SU-DHL-6 (cell line): ENCODE measurements around the gene SPOCK3.
A peak's percentile ranks its signal among the peaks of the same experiment; 100 is the strongest.
"Not testable (repeated sequence)": the region's sequence is repeated elsewhere in the genome, so short reads cannot be mapped to it uniquely, and the experiment has no call there.

Experiments used
- H2AFZ ChIP-seq: fragments of 200-600 bp; sonication (generic); 2 replicates; pipeline ENCODE4 v1.6.1; 2014; ENCODE audit warnings: low read depth, mild to moderate bottlenecking, moderate library complexity, mixed read lengths, antibody characterized with exemption, low read length; ENCODE audit not compliant: severe bottlenecking
- H3F3A ChIP-seq: fragments of 200-600 bp; shearing (Covaris generic); 2 replicates; pipeline ENCODE4 v1.6.0; 2016; ENCODE audit warnings: antibody characterized with exemption, mild to moderate bottlenecking; ENCODE audit not compliant: insufficient read depth
- H3K27ac ChIP-seq: fragments of 200-600 bp; sonication (generic); 2 replicates; pipeline ENCODE4 v1.5.1; 2016; ENCODE audit warnings: low read depth, mild to moderate bottlenecking, low read length, moderate library complexity, mixed read lengths
- H3K27me3 ChIP-seq: fragments of 200-600 bp; sonication (generic), shearing (Covaris generic); 2 replicates; pipeline ENCODE4 v1.6.0; 2014; ENCODE audit warnings: mild to moderate bottlenecking, low read length
- H3K36me3 ChIP-seq: fragments of 200-600 bp; sonication (generic); 2 replicates; pipeline ENCODE4 v1.6.1; 2014; ENCODE audit warnings: mild to moderate bottlenecking, low read length, mixed read lengths
- H3K4me2 ChIP-seq: fragments of 300-600, 200-600 bp; shearing (Covaris generic), sonication (generic); 2 replicates; pipeline ENCODE4 v1.6.0; 2014; ENCODE audit warnings: low read length, low read depth, mild to moderate bottlenecking; ENCODE audit not compliant: poor library complexity, severe bottlenecking
- H3K4me3 ChIP-seq: fragments of 200-600 bp; sonication (generic); 2 replicates; pipeline ENCODE4 v1.5.1; 2014; ENCODE audit warnings: antibody characterized with exemption, low read length, mild to moderate bottlenecking, mixed read lengths; ENCODE audit not compliant: insufficient read depth, poor library complexity, severe bottlenecking
- H3K79me2 ChIP-seq: fragments of 200-600 bp; sonication (generic); 2 replicates; pipeline ENCODE4 v1.6.1; 2014; ENCODE audit warnings: mild to moderate bottlenecking, low read length, moderate library complexity; ENCODE audit not compliant: insufficient read depth
- H3K9ac ChIP-seq: fragments of 200-600 bp; sonication (generic); 2 replicates; pipeline ENCODE4 v1.7.0; 2014; ENCODE audit warnings: mild to moderate bottlenecking, low read length
- H3K9me2 ChIP-seq: fragments of 200-600 bp; sonication (generic); replicated peaks from 2 replicates; pipeline ENCODE4 v1.6.1; 2014; ENCODE audit warnings: low read length; ENCODE audit not compliant: insufficient read depth
- H3K9me3 ChIP-seq: fragments of 200-600 bp; sonication (generic); 2 replicates; pipeline ENCODE4 v1.6.1; 2014; ENCODE audit warnings: low read length, mixed read lengths; ENCODE audit not compliant: insufficient read depth
- H4K20me1 ChIP-seq: fragments of 200-600 bp; sonication (generic); 2 replicates; pipeline ENCODE4 v1.6.1; 2014; ENCODE audit warnings: low read depth, mild to moderate bottlenecking, antibody characterized with exemption, low read length, moderate library complexity, mixed read lengths
- EZH2phosphoT487 ChIP-seq: fragments of 200-600 bp; sonication (generic), shearing (Covaris generic); conservative IDR thresholded peaks from 2 replicates; pipeline ENCODE4 v1.6.1; 2018; ENCODE audit warnings: mild to moderate bottlenecking, antibody characterized with exemption, low read length, moderate library complexity, mixed read lengths
- TF ChIP-seq, protein P1 (sequence below): fragments of 200-600 bp; sonication (generic); IDR thresholded peaks from one replicate; pipeline ENCODE4 v1.5.1; 2017; ENCODE audit warnings: antibody characterized with exemption, mild to moderate bottlenecking, low read length, moderate library complexity; ENCODE audit not compliant: insufficient read depth, poor library complexity, severe bottlenecking

SPOCK3 gene

DNA sequence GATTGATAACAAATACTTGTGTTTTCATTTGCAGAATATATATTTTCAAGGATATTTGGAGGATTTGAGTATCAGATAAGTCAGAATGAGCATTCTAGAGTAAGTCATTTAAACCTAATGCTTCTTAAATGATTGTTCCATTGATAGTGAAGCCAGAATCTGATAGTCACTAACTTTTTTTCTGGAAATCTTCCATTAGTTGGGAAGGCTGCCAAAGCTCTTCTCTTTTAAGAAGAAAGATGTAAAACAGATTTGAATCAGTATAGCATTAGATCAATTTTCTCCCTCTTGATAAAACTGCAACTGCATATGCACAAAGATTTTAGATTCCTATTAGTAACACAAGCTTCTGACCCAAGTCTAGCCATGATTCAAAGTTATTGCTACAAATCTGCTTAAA, 256.7 kb downstream of the SPOCK3 start:
- no peak overlapping the region for H3K4me3 ChIP-seq
- H4K20me1 ChIP-seq: no peaks in the 10 kb centered on the region
- H3K9me2 ChIP-seq: no peaks in the 10 kb centered on the region
- no peaks in the 10 kb centered on the region for H3K27me3 ChIP-seq
- H3K27ac ChIP-seq: no peak overlapping the region
- TF ChIP-seq, protein P1, sequence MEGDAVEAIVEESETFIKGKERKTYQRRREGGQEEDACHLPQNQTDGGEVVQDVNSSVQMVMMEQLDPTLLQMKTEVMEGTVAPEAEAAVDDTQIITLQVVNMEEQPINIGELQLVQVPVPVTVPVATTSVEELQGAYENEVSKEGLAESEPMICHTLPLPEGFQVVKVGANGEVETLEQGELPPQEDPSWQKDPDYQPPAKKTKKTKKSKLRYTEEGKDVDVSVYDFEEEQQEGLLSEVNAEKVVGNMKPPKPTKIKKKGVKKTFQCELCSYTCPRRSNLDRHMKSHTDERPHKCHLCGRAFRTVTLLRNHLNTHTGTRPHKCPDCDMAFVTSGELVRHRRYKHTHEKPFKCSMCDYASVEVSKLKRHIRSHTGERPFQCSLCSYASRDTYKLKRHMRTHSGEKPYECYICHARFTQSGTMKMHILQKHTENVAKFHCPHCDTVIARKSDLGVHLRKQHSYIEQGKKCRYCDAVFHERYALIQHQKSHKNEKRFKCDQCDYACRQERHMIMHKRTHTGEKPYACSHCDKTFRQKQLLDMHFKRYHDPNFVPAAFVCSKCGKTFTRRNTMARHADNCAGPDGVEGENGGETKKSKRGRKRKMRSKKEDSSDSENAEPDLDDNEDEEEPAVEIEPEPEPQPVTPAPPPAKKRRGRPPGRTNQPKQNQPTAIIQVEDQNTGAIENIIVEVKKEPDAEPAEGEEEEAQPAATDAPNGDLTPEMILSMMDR: no peak
- no peak for TF ChIP-seq EZH2phosphoT487
- no peak overlapping the region for H2AFZ ChIP-seq
- H3K9ac ChIP-seq: no peak overlapping the region
- H3F3A ChIP-seq: no peaks in the 10 kb centered on the region
- H3K36me3 ChIP-seq: no peaks in the 10 kb centered on the region; the same call in 1 of the 2 replicates
- no peaks in the 10 kb centered on the region for H3K79me2 ChIP-seq
- H3K4me2 ChIP-seq: no peak overlapping the region
- H3K9me3 ChIP-seq: peaks cover 20% of the 10 kb centered on the region

DNA sequence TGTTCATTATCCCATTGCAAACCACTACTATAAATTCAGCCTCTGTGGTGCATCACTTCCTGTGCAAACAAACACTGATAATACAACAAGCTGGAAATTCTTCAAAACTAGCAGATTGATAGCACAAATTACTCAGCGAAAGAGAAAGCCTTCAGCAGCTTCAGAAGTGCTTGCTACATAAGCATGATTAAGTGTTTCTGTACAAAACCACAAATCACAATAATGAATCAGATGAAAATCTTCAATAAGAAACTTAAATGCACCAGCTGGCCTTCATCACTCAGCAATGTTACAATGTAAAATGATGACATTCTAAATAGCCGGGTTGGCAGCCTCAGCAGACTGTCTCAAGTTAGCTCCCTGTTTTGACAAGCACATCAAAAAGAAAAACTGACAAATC, 262.2 kb downstream of the SPOCK3 start:
- H3K36me3 ChIP-seq: no peaks in the 10 kb centered on the region; the same call in 1 of the 2 replicates
- no peaks in the 10 kb centered on the region for H3F3A ChIP-seq
- no peak overlapping the region for H3K4me3 ChIP-seq
- H4K20me1 ChIP-seq: no peaks in the 10 kb centered on the region
- no peaks in the 10 kb centered on the region for H3K79me2 ChIP-seq
- H3K27me3 ChIP-seq: no peaks in the 10 kb centered on the region
- H3K27ac ChIP-seq: no peak overlapping the region
- no peaks in the 10 kb centered on the region for H3K9me2 ChIP-seq
- peaks cover 18% of the 10 kb centered on the region; the same call in 1 of the 2 replicates for H3K9me3 ChIP-seq
- H3K9ac ChIP-seq: no peak overlapping the region
- peak overlapping the region; percentile 46 for H2AFZ ChIP-seq
- H3K4me2 ChIP-seq: no peak overlapping the region
- no peak for TF ChIP-seq EZH2phosphoT487
- TF ChIP-seq, protein P1: no peak

DNA sequence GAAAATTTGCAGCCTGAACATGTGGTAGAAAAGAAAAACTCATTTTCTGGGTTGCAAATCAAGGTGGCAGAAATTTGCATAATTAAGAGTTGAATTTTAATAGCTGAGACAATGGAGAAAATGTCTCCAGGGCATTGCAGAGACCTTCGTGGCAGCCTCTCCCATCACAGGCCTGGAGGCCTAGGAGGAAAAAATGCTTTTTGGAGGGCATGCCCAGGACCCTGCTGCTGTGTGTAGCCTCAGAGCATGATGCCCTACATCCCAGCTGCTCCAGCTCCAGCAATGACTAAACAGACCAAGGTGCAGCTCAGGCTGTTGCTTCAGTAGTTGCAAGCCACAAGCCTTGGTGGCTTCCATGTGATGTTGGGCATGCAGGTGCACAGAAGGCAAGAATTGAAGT, 266.1 kb downstream of the SPOCK3 start:
- not testable (repeated sequence) for H4K20me1 ChIP-seq, H3F3A ChIP-seq, H3K36me3 ChIP-seq, H3K9ac ChIP-seq, H3K9me2 ChIP-seq, H3K27ac ChIP-seq, H3K27me3 ChIP-seq, H3K4me3 ChIP-seq, H2AFZ ChIP-seq, H3K79me2 ChIP-seq, H3K4me2 ChIP-seq
- peaks cover 18% of the 10 kb centered on the region; the same call in 1 of the 2 replicates for H3K9me3 ChIP-seq

DNA sequence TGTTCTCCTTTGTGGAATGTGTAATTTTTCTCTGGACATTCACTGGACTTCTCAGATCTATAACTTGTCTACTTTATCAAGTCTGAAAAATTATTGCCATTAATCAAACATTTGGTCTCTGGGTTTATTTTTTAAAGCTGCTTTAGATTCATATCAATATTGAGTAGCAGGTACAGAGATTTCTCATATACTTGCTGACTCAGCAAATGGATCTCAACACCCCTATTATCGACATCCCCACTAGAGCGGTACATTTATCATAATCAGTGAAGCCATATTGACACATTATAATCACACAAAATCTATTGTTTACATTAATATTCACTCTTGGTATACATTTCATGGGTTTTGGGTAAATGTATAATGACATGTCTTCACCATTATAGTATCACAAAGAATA, 268.7 kb downstream of the SPOCK3 start:
- H3K79me2 ChIP-seq: no peaks in the 10 kb centered on the region
- no peak overlapping the region for H3K9ac ChIP-seq
- no peak overlapping the region for H3K27ac ChIP-seq
- no peaks in the 10 kb centered on the region for H3F3A ChIP-seq
- H2AFZ ChIP-seq: no peak overlapping the region
- H3K27me3 ChIP-seq: no peaks in the 10 kb centered on the region
- no peak overlapping the region for H3K4me3 ChIP-seq
- peaks cover 18% of the 10 kb centered on the region; the same call in 1 of the 2 replicates for H3K9me3 ChIP-seq
- H3K9me2 ChIP-seq: no peaks in the 10 kb centered on the region
- no peaks in the 10 kb centered on the region for H4K20me1 ChIP-seq
- H3K4me2 ChIP-seq: no peak overlapping the region
- no peak for TF ChIP-seq EZH2phosphoT487
- TF ChIP-seq, protein P1: no peak
- no peaks in the 10 kb centered on the region for H3K36me3 ChIP-seq
